Transverse colon (tissue), 4 donors: ENCODE data around the gene MT1X.
"Not testable (repeated sequence)": the region's sequence is repeated elsewhere in the genome, so short reads cannot be mapped to it uniquely, and the experiment has no call there.

Source experiments
- CTCF ChIP-seq, 5 experiments: fragments of 200-600 bp in 3 of 5; fragments of 450-650 bp in 2 of 5; sonication (generic) in 3 of 5; IDR thresholded peaks; 1 replicate in 2 of 5; 2 replicates in 3 of 5; pipeline ENCODE4 v1.5.1; 2016 to 2017; ENCODE audit warnings: antibody characterized with exemption in 5 of 5, inconsistent platforms in 3 of 5, mild to moderate bottlenecking in 2 of 5, moderate library complexity in 1 of 5
- EP300 ChIP-seq: sonication (generic); formaldehyde crosslinking; IDR thresholded peaks from one replicate; pipeline ENCODE4 v1.6.1; 2017; ENCODE audit warnings: antibody characterized with exemption, low read depth
- POLR2A ChIP-seq: fragments of 450-650 bp; IDR thresholded peaks from one replicate; pipeline ENCODE4 v1.6.1; 2016; ENCODE audit warnings: antibody characterized with exemption, mild to moderate bottlenecking, moderate library complexity
- POLR2AphosphoS5 ChIP-seq, 3 donors: sonication (generic); formaldehyde crosslinking; IDR thresholded peaks; one replicate each; pipeline ENCODE4 v1.6.1; 2016; ENCODE audit warnings: antibody characterized with exemption in 3 of 3

- TF ChIP-seq CTCF (IDR thresholded peaks at IDR 0.05); POLR2AphosphoS5 (IDR thresholded peaks at IDR 0.05); POLR2A; EP300: not testable (repeated sequence)
Measured at GRCh38 chr16:56671691-56672090, 10.6 kb upstream of the MT1X start.
